Keratinocyte (primary cell): ENCODE measurements around the gene KCNN2. TPM values are rescaled to one million over a fixed set of nuclear protein-coding genes. Genes with fewer than 3 reads are reported as not detected.

Experiments used
- DNase-seq: peaks from one replicate; pipeline ENCODE4 v3.0.0-alpha.2; 2011; ENCODE audit warnings: low read depth, missing footprints, low spot score
- FAIRE-seq: peaks from 2 replicates; lab custom pipeline; 2011; peaks lifted over from hg19 to GRCh38; lab: Jason Lieb, UNC
- H2AFZ ChIP-seq: 2 replicates; pipeline ENCODE4 v1.6.0; 2012; ENCODE audit warnings: low read length, control low read depth, inconsistent platforms; ENCODE audit not compliant: control insufficient read depth
- H3K27ac ChIP-seq: 2 replicates; pipeline ENCODE4 v1.5.1; 2011; ENCODE audit warnings: low read length; ENCODE audit not compliant: control insufficient read depth, insufficient read depth
- H3K27me3 ChIP-seq: 3 replicates; pipeline ENCODE4 v1.6.0; 2011; ENCODE audit warnings: low read length; ENCODE audit not compliant: control insufficient read depth, insufficient read depth; ENCODE audit errors: extremely low read depth
- H3K36me3 ChIP-seq, 2 experiments: 2 replicates in 1 of 2; 3 replicates in 1 of 2; pipeline ENCODE4 v1.5.1; 2011; ENCODE audit warnings: low read length in 2 of 2, mild to moderate bottlenecking in 1 of 2; ENCODE audit not compliant: control insufficient read depth in 2 of 2, insufficient read depth in 2 of 2; ENCODE audit errors: extremely low read depth in 1 of 2
- H3K4me1 ChIP-seq: 3 replicates; pipeline ENCODE4 v1.5.1; 2011; ENCODE audit warnings: low read length; ENCODE audit not compliant: control insufficient read depth, insufficient read depth; ENCODE audit errors: extremely low read depth
- H3K4me2 ChIP-seq: 3 replicates; pipeline ENCODE4 v1.6.0; 2011; ENCODE audit warnings: low read depth, low read length; ENCODE audit not compliant: control insufficient read depth, insufficient read depth; ENCODE audit errors: extremely low read depth
- H3K4me3 ChIP-seq, 3 experiments: fragments of 200-600 bp in 1 of 3; sonication (generic) in 1 of 3; 2 replicates in 2 of 3; 3 replicates in 1 of 3; pipeline ENCODE4 v1.5.1; 2011 to 2016; ENCODE audit warnings: low read length in 3 of 3, mild to moderate bottlenecking in 3 of 3, control low read depth in 2 of 3, inconsistent platforms in 1 of 3, low read depth in 1 of 3, mixed read lengths in 1 of 3, mixed run types in 1 of 3, moderate library complexity in 1 of 3; ENCODE audit not compliant: control insufficient read depth in 2 of 3, insufficient read depth in 2 of 3; ENCODE audit errors: extremely low read depth in 1 of 3
- H3K79me2 ChIP-seq: 2 replicates; pipeline ENCODE4 v1.6.0; 2012; ENCODE audit warnings: low read length; ENCODE audit not compliant: control insufficient read depth, insufficient read depth
- H3K9ac ChIP-seq: 3 replicates; pipeline ENCODE4 v1.6.0; 2011; ENCODE audit warnings: low read length; ENCODE audit not compliant: control insufficient read depth, insufficient read depth; ENCODE audit errors: extremely low read depth
- H3K9me1 ChIP-seq: 3 replicates; pipeline ENCODE4 v1.6.0; 2011; ENCODE audit warnings: low read length; ENCODE audit not compliant: control insufficient read depth, insufficient read depth; ENCODE audit errors: extremely low read depth
- H3K9me3 ChIP-seq: 2 replicates; pipeline ENCODE4 v1.5.1; 2012; ENCODE audit warnings: low read depth, low read length; ENCODE audit not compliant: control insufficient read depth
- H4K20me1 ChIP-seq: 3 replicates; pipeline ENCODE4 v1.6.0; 2011; ENCODE audit warnings: low read length; ENCODE audit not compliant: control insufficient read depth, insufficient read depth; ENCODE audit errors: extremely low read depth
- CTCF ChIP-seq, 3 experiments: IDR thresholded peaks in 1 of 3; conservative IDR thresholded peaks in 1 of 3; optimal IDR thresholded peaks in 1 of 3; 2 replicates in 2 of 3; 3 replicates in 1 of 3; pipeline versions ENCODE3 to v1.5.1; 2011; ENCODE audit warnings: low read length in 3 of 3, mild to moderate bottlenecking in 3 of 3, moderate library complexity in 2 of 3, control low read depth in 1 of 3, inconsistent platforms in 1 of 3; ENCODE audit not compliant: insufficient read depth in 2 of 3; ENCODE audit errors: extremely low read depth in 1 of 3
- EZH2 ChIP-seq: IDR thresholded peaks from one replicate; pipeline ENCODE4 v1.6.1; 2012; ENCODE audit warnings: inconsistent platforms, mild to moderate bottlenecking, low read length, moderate library complexity
- dilution Hi-C: fragments of 300-500 bp; cut with MboI; formaldehyde crosslinking; loops from one replicate; pipeline ENCODE4 v1.7.0; 2020; ENCODE audit warnings: low sequenced_read_pairs; ENCODE audit not compliant: extremely low pct_ligation_motif_present
- polyA plus RNA-seq, 5 experiments: library from polyadenylated mRNA; depleted of rRNA in 3 of 5; stranded (reverse) in 3 of 5; stranded (forward) in 1 of 5; unstranded in 1 of 5; fragments of >200 nt; gene quantifications; 1 replicate in 1 of 5; 2 replicates in 3 of 5; 3 replicates in 1 of 5; pipeline versions ENCODE4 v1.2.1 to v1.2.3, GENCODE V29; 2011 to 2012; ENCODE audit warnings: missing spikeins in 2 of 5, low read depth in 1 of 5, low replicate concordance in 1 of 5

KCNN2 gene
- polyA plus RNA-seq, 1 donor (not counting 4 experiments of a cell fraction or from before 2014, with no cell fraction given), result 0.09 TPM

GRCh38 chr5:114362197-114362976 is 517 bp downstream of the KCNN2 start:
- Histone ChIP-seq H3K9me1 (no peaks in the 10 kb centered on the region), H3K36me3 (no peaks in the 10 kb centered on the region), H3K4me2 (peak overlapping the region; percentile 58), H2AFZ (peak overlapping the region; percentile 56), H3K4me3 (peak overlapping the region; percentile 39 to 59 (median 42)), H3K9me3 (no peaks in the 10 kb centered on the region), H3K27me3 (peaks cover 49% of the 10 kb centered on the region), H3K27ac (no peak overlapping the region), H3K9ac (no peak overlapping the region), H4K20me1 (no peaks in the 10 kb centered on the region), H3K4me1 (no peaks in the 10 kb centered on the region), H3K79me2 (no peaks in the 10 kb centered on the region)
- TF ChIP-seq CTCF (optimal IDR thresholded peaks at IDR 0.05 in 1 of 3, IDR thresholded peaks at IDR 0.05 in 1 of 3, conservative IDR thresholded peaks at IDR 0.05 in 1 of 3; ENCODE audit: extremely low read depth in 1 of 3, insufficient read depth in 2 of 3, low read length in 3 of 3), result no peak
- no peak for TF ChIP-seq EZH2
- dilution Hi-C loops, result no loop called here
- FAIRE-seq, result no peak
- no peak for DNase-seq

- no peak overlapping the region for H3K4me3 ChIP-seq
- no peaks in the 10 kb centered on the region for H3K9me3 ChIP-seq
- dilution Hi-C loops, result no loop called here
- no peak overlapping the region for H3K4me2 ChIP-seq
- no peaks in the 10 kb centered on the region for H3K36me3 ChIP-seq
- no peaks in the 10 kb centered on the region for H3K9me1 ChIP-seq
- H3K9ac ChIP-seq, result no peak overlapping the region
- no peak overlapping the region for H3K27ac ChIP-seq
- H3K79me2 ChIP-seq, result no peaks in the 10 kb centered on the region
- TF ChIP-seq CTCF (optimal IDR thresholded peaks at IDR 0.05 in 1 of 3, IDR thresholded peaks at IDR 0.05 in 1 of 3, conservative IDR thresholded peaks at IDR 0.05 in 1 of 3; ENCODE audit: extremely low read depth in 1 of 3, insufficient read depth in 2 of 3, low read length in 3 of 3), result no peak
- peak; percentile 56 for TF ChIP-seq EZH2
- H3K27me3 ChIP-seq, result peaks cover 49% of the 10 kb centered on the region
- no peaks in the 10 kb centered on the region for H4K20me1 ChIP-seq
- H3K4me1 ChIP-seq, result no peaks in the 10 kb centered on the region
- DNase-seq, result no peak
- FAIRE-seq, result no peak
- H2AFZ ChIP-seq, result no peak overlapping the region
These were observed 1.3 kb downstream of the KCNN2 start for GRCh38 chr5:114362977-114363761.
